SU-DHL-6 (cell line): ENCODE results near the gene ACSS1.

Experiments used
- CTCF ChIP-seq: fragments of 200-600 bp; sonication (generic); IDR thresholded peaks from one replicate; pipeline ENCODE4 v1.5.1; 2017; ENCODE audit warnings: antibody characterized with exemption, mild to moderate bottlenecking, low read length, moderate library complexity; ENCODE audit not compliant: insufficient read depth, poor library complexity, severe bottlenecking
- EZH2phosphoT487 ChIP-seq: fragments of 200-600 bp; sonication (generic), shearing (Covaris generic); conservative IDR thresholded peaks from 2 replicates; pipeline ENCODE4 v1.6.1; 2018; ENCODE audit warnings: mild to moderate bottlenecking, antibody characterized with exemption, low read length, moderate library complexity, mixed read lengths

- no peak for TF ChIP-seq CTCF
- no peak for TF ChIP-seq EZH2phosphoT487
These were observed 58.4 kb downstream of the ACSS1 start for GRCh38 chr20:24999568-24999967.
